HepG2 (cell line): ENCODE data around the gene KLHL28. TPM values are rescaled to one million over a fixed set of nuclear protein-coding genes. Genes with fewer than 3 reads are reported as not detected.

Experiments
- AHDC1 ChIP-seq: sonication (generic); formaldehyde crosslinking; IDR thresholded peaks from 2 replicates; pipeline ENCODE4 v1.5.1; 2020; ENCODE audit warnings: mild to moderate bottlenecking, missing genetic modification reagents, borderline replicate concordance
- HMGXB3 ChIP-seq: sonication (generic); formaldehyde crosslinking; IDR thresholded peaks from 2 replicates; pipeline ENCODE4 v1.4.0; 2020; ENCODE audit warnings: missing genetic modification reagents, borderline replicate concordance
- MAZ ChIP-seq, 2 experiments: sonication (generic) in 1 of 2; formaldehyde crosslinking in 1 of 2; IDR thresholded peaks; 2 replicates each; pipeline versions ENCODE4 v1.5.0 to v1.6.1; 2012 to 2020; ENCODE audit warnings: low read depth in 2 of 2, mild to moderate bottlenecking in 2 of 2, borderline replicate concordance in 1 of 2, improper control_type of control experiment in 1 of 2, low read length in 1 of 2, missing genetic modification reagents in 1 of 2, moderate library complexity in 1 of 2
- NFRKB ChIP-seq: fragments of 450-650 bp; IDR thresholded peaks from 2 replicates; pipeline ENCODE4 v1.6.1; 2017
- XBP1 ChIP-seq: sonication (generic); formaldehyde crosslinking; IDR thresholded peaks from 2 replicates; pipeline ENCODE4 v1.5.0; 2020; ENCODE audit warnings: missing genetic modification reagents
- ZNF567 ChIP-seq: sonication (generic); formaldehyde crosslinking; IDR thresholded peaks from 2 replicates; pipeline ENCODE4 v1.8.1; 2023; ENCODE audit warnings: mild to moderate bottlenecking, missing genetic modification reagents, borderline replicate concordance
- polyA plus RNA-seq, 8 experiments: library from polyadenylated mRNA; depleted of rRNA in 3 of 8; stranded (reverse) in 7 of 8; unstranded in 1 of 8; fragments of >200 nt; fragmentation: Illumina TruSeq in 4 of 8; extraction: Trizol in 4 of 8; gene quantifications; 2 replicates each; pipeline versions ENCODE4 v1.2.1 to v1.2.3, GENCODE V29; 2011 to 2016; ENCODE audit warnings: low read depth in 4 of 8, missing spikeins in 1 of 8, mixed read lengths in 1 of 8; ENCODE audit not compliant: insufficient read depth in 1 of 8
- total RNA-seq, 5 experiments: library from RNA; depleted of rRNA; stranded (reverse); fragments of >200 nt; fragmentation: Illumina TruSeq; extraction: Trizol; gene quantifications; 2 replicates each; pipeline ENCODE4 v1.2.3, GENCODE V29; 2016; ENCODE audit warnings: low read depth in 1 of 5

The KLHL28 gene
- total and polyA plus RNA-seq, 2 of the 13 experiments (the other 11 are each of a cell fraction or from before 2014, with no cell fraction given), result 3.4 to 6.6 TPM

GRCh38 chr14:44941591-44941990 lies 20.2 kb downstream of the KLHL28 start (continued):
- TF ChIP-seq MAZ (IDR thresholded peaks at IDR 0.05; ENCODE audit: borderline replicate concordance, low read depth, low read length) (no peak), MAZ (CRISPR knock-in tag; IDR thresholded peaks at IDR 0.05; ENCODE audit: low read depth) (no peak), HMGXB3 (CRISPR knock-in tag) (no peak), NFRKB (no peak), ZNF567 (CRISPR knock-in tag) (no peak), AHDC1 (CRISPR knock-in tag) (no peak), XBP1 (no peak)
